GM12892 (cell line): ENCODE results near the gene DTL.

Experiments
- POLR2A ChIP-seq: IDR thresholded peaks from 2 replicates; pipeline ENCODE4 v1.6.1; 2011; ENCODE audit warnings: low read depth, low read length, control low read depth
- POLR2AphosphoS5 ChIP-seq: IDR thresholded peaks from 2 replicates; pipeline ENCODE4 v1.6.1; 2011; ENCODE audit warnings: low read depth, low read length, control low read depth

DNA sequence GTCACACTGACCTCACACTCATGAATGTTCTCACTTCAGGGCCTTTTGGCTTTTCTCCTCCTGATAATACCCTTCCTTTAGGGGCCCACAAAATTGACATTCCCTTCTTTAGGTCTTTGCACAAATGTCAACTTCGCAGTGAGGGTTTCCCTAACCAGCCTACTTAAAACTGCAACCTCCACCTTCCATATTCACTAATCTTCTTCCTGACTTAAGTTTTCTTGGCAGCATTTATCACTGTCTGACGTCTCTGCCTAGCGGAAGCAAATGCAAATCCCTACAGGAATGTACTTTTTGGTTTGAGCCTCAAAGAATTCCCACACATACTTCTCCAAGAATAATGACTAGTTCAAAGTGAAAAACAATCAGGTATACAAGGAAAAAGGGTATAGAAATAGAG is 33.0 kb upstream of the DTL start:
- TF ChIP-seq POLR2A = no peak
- TF ChIP-seq POLR2AphosphoS5 = no peak
